ENCODE measurements around the gene MRPL14.

MRPL14 gene

DNA sequence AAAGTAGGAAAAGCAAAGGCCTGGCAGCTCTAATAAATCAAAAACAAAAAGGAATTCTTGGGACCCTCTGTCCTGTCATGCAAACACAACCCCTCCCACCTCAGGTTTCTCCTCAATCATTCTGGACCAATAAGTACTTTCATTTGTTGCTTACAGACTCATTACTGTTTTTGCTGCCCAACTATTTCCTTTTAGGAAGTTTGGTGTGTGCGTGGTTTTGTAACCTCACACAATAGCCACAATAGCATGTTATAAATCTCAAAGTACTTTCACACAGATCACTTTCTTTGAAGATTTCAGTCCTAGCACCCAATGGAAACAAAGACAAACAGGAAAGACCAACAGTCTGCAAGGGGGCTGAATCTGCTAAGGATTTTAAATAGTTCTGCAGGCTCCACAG lies 4.5 kb downstream of the MRPL14 start:
- DNase-seq, result no peak

DNA sequence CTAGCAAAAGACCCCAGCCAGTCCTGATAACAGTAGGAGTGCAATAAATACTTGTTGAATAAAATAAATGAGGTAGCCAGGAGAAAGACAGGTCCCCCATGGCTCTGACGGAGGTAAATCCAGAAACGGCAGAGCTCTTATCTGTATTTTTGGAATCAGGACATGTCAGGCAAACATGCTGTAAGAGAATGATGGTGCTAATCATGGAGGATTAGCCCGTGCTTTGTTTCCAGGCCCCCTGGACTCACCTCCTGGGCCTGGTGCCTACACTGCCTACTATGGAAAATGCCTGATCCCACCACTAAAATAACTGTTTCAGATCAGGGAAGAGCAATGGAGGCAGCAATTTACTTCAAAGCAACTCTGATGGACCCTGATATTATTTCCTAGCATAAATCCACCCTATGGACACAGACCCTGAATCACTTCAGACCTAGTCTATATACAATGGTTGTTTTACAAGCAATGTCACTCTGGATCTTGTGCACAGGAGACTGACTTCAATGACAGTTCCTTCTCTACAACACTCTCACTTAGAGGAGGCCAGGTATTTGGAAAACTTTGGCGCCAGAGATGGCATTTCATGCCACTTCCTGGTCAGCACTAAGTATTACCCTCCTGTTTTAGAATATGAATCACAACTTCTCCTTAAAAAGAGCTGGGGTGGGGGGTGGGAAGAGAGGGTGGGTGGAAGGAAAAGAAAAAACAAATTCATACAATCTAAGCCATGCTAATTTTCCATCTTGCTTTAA lies 6.4 kb downstream of the MRPL14 start:
- no peak for DNase-seq

DNA sequence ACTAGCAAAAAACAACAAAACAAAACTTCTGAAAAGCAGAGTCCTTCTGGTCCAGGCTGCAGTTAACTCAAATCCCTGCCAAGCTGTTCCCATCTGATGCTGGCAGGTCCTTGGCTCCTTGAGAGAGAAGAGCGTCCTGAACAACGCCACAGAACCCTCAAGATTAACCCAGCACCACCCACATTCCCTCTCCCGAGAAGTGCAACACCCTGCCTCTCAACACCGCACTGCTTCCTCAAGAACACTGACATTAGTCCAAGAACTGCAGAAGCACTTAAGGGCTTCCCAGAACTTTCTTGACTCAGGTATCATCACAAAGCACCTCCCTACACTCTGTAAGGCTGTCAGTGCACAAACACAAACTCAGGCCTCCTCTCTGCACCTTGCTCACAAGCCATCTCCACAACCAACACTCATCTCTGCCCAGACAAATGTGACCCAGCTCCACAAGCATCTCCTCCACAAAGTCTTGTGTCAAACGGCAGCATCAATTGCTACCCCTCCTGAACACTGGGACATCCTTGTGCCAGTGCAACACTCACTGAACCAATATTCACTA lies 7.5 kb downstream of the MRPL14 start:
- no peak for DNase-seq

DNA sequence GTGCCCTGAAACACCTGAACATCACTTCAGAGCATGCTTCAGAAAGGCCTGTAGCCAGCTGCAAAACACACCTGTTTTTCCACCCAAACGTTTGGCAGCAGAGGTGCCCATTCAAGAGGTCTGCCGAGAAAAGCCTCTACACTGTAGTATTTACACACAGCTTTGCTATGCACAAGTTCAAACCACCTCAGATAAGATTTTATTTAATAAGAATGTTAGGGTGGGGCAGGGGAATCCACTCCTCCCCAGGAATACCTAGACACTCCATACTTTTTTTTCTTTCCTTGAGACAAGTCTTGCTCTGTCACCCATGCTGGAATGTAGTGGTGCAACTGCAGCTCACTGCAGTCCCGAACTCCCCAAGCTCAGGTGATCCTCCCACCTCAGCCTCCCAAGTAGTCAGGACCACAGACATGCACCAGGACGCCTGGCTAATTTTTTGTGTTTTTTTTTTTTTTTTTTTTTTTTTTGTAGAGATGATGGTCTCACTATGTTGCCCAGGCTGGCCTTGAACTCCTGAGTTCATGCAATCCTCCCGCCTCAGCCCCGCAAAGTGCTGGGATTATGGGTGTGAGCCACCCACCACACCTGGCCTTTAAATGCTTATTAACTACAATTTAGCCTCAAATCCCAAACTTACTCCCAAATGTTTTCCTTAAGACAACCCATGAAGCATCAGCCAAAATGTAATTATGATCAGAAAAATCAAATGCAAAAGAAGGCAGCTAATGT lies 9.7 kb downstream of the MRPL14 start:
- no peak for DNase-seq

DNA sequence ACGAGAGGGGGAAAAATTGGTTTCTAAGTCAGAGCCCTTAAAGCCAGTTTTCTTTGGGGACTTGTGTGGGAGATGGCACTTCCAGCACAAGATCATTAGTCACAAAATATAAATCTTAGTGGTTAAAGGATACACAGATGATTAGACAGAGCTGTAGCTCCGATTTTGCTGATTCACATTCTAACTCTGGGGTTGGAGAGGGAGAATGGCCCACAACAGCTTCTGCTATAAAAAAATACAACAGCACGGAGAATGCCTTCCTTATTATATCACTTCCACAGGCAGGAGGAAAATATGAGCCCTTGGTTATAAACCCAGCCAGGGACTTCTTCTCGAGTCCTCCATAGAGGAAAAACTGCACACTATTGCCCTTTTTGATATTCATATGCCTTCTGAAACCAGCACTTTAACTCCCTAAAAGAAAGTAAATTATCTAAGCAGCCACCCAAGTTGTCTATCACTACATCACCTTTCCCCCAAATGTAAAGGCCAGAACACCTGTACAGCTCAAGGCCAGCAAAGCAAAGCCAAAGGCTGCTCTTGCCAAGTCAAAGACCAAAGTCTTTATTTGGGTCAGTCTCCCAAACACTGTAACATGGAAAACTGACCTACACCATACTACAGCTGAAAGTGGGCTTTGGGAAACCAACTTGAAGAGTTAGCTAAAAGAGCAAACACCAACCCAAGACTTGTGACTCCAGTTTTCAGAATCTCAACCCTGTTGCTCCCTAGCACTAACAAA lies 10.4 kb downstream of the MRPL14 start:
- DNase-seq, result no peak

DNA sequence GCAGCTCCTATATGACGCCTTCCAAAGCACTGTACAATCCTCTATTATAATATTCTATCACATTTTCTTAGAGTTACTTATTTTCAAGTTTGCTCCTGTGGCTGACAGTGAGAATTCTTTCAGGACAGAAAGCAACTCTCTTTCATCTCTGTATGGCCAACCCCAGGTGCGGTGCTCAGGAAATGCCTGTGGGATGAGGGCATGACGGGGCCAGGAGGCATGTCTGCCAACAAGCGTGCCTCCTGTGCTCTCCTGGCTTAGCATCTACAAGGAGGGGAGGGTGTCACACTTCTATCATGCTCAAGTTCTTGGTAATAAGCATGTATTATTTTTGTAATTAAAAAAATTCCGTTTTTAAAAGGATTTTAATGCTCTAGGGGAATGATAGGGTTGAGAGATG lies 11.4 kb downstream of the MRPL14 start:
- DNase-seq, result no peak

DNA sequence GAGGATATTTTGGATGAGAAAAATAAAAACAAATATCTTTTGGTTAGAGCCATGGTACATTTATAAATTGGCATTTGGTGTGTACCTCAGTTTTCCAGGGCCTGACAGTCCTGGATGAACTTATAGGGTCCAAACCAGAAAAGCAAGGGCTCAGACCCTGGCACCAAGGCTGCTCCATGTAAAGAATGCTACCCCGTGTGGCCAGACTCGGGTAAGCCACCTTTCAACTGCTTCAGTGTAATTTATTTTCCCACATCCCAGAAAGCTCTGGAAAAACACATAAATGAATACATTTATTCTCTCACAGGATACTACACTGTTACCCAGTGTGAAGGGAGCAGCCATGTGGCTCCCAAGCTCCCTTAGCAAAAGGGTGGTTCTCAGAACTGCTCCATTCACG lies 13.8 kb downstream of the MRPL14 start:
- no peak for DNase-seq

DNA sequence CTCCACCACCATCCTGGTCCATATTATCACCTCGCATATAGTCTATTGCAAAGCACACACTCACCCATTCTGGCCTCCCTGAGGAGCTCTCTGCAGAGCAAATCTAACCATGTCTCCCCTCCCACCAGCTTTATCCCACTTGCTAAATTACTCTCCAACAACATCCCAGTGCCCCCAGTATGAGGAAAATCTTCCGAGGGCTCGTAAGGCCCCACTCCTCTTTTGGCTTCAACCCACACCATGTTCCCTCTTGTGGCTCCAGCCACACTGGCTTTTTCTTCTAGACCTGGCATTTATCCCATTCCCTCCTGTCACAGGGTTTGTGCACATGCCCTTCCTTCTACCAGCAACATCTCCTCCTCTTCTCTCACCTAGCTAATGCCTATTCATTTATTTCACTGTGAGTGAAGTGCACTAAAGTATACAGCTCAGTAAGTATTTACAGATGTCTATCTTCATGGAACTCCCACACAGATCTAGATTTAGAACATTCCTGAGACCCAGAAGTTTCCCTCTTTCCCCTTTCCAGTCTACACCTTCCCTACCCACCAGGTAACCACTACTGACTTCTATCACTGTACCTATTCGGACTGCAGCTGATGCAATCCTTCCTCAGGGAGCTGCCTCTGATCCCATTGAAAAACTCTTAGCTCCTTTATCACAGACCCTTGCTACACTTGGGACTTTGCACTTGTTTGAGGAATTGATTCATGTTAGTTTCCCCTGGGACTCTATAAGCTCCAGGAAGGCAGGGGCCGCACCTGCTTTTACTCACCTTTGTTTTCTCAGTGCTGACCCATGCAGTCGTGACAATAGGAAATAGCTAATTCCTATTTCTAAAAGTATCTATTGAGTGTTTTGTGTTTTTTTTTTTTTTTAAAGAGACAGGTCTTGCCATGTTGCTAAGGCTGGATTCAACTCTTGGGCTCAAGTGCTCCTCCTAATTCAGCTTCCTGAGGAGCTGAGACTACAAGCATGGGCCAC lies 15.5 kb downstream of the MRPL14 start:
- no peak for DNase-seq

DNA sequence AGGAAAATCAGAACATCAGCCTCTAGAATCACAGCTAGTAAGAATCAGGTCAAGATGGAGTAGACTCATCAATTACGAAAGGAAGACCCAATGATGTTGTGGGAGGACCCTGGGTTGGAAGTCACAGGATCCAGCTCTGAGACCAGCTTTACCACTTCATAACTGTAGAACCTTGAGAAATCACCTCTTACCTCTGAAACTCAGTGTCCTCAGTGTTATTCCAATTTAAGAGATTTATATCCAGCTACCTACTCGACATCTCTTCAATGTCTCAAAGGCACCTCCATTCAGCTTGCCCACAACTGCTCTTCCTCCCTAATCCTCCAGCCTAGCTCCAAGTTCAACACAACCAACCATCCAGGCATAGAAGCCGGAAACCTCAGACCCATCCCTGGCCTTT lies 16.3 kb downstream of the MRPL14 start:
- no peak for DNase-seq

DNA sequence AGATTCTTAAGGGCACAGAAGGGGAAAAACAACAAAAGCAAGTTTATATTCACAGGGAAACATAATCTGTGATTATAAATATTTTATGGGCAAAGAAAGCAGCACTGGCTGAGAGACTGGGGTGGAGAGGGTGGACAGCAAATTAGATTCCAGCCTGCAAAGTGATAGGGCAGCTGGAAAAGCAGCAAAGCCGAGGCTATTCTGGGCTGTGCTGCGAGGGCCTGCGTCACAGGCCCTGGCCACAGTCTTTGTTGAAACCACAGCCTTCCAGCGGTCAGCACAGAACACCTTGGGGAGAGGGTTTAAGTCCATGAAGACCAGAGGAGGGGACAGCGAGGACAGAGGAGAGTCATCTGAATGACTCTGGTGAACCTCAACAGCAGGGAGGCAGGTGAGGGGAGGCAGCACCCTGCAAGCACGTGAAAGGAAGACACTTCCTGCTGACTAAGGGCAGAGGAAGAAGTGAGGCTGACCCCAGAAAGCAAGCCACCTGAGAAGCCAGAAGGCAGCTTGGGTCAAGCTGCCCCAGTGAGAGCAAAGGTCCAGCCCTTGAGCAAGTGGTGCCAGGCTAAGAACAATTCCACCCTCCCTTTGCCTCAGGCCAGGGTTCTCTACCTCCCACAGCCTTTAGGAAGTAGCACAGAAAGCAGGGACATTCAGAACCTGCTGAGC lies 17.1 kb downstream of the MRPL14 start:
- no peak for DNase-seq

DNA sequence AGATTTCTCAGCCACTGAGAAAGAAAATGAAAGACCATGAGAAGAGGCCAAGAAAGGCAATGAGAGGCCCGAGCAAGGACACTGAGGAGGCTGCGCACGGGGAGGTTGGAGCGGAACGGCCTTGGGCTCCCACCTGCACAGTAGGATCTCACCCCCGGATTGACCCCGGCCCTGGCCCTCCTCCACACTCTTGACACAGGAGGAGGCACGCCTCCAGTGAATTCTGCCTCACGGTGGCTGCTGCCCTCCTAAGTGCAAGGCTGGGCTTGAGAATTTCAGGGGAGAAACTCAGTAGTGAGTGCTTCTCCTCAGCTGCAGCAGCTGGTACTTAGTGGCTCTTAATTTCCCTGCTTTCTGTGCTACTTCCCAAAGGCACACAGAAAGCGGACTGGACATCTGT lies 18.0 kb downstream of the MRPL14 start:
- DNase-seq, result no peak

DNA sequence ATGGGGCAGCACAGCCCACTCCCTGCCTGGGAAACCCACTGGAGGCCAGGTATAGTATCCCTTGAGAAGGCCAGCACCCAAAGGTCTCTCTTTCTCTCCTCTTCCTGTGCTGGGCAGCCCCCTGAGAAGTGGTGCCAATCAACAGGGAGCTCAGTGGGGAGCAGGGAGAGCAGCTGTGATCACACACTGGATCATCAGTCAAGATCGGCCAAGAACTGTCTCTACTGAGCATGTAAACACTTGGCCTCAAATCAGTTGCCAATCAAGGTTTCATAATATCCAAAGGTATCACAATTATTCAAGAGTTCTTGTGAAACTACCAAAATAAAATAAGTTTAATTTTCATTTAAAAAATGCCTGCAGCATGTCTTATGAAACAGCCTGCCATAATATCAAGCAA lies 18.8 kb downstream of the MRPL14 start:
- DNase-seq, result no peak

DNA sequence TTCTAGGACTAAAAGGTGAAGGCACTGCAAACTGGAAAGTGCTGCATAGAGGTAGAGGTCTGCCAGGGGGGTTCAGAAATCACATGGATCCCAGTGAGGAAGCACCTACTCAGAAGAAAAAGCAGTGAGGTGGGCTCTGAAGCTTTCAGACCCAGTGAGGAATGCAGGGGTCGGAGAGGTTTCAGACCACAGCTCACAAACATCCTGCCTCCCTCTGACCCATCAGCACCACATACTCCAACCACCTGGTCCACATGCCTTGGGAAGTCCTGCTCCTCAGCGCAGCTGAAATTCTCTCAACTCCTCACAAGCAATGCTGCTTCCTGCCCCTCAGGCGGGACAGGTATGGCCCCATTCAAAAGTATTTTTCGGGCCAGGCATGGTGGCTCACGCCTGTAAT lies 20.2 kb downstream of the MRPL14 start:
- no peak for DNase-seq

DNA sequence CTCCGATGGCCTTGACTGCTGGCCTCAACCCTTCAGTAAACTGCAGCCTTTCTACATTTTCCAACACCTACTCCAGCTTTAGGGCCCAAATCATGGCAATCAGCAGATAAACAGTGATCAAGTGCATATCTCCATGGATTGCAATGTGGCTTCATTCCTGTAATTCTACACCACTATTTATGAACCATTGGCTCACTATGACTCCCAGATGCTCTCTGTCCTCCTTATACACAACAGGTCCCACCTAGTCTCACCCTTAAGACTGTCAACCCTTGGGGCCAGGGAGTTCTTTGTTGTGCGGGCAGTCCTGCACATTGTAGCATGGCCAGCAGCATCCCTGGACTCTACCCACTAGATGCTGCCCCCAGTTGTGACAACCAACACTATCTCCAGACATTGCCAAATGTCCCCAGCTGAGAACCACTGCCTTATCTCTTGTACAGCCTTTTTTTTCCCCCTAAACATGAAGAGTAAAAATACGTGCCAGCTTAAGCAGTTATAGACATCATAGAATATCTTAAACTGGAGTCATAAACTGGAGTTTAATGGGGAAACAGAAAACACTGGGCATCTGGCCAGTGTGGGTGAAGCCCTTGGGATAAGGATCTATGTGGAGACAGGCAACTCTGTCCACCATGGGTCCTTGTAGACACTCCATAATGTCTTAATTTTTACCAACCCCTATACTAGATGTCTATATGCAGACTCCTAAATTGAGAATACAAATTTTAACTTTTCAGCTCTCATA lies 21.1 kb downstream of the MRPL14 start:
- DNase-seq, result no peak

DNA sequence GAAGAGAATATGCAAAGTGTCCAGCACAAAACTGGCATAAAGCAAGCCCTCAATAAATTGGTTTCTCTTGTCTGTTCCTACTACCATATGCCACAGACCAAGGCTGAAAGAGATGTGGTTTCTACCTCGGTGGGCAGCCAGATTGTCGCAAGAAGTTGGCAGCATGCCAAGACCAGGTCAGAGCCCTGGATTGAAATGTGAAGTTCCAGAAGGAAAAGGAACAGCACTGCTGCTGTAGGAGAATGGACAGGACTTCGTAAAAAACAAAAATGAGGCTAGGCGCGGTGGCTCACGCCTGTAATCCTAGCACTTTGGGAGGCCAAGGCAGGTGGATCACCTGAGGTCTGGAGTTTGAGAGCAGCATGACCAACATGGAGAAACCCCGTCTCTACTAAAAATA lies 22.1 kb downstream of the MRPL14 start:
- DNase-seq, result no peak

DNA sequence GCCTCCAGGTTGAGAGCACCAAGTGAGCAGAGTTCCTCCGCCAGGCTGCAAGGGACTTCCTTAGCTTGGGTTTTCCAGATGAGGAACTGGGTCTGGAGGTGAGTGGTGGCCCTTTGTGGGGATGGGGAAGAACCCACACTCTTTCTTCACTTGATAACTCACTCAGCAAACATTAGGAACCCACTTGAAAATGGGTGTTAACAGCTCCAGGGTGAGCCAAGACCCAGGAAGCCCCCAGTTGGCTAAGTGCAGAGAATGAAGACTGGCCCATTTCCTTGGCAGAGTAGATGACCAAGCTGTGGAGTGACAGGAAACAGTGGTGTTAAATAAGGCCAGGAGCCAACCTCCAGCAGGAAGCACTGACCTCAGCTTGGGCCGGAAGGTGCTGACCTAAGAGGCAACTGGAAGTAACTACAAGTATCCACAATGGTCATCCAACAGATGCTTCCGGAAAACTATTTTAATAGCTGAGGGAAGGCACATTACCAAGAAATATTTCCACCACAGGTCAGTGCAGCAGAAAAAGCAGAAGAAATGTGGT lies 22.7 kb downstream of the MRPL14 start:
- no peak for DNase-seq

DNA sequence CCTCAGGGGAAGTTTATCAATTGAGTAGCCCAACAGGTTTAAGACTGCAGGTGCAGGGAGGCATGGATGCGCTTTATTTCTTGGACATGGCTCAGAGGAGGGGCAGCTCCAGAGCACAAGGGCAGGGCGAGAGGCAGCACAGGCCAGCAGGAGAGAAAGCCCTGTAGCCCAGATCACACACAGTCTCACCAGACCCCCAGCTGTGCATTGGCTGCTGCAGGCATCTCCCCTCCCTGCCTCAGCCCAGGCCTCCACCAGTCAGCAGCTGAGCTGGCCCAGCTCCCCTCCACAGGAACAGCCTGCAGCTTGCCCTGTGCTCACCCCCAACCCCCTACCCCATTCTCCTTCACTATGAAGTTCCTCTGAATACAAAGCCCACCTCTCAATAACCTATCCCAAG lies 24.7 kb downstream of the MRPL14 start:
- DNase-seq, result no peak

DNA sequence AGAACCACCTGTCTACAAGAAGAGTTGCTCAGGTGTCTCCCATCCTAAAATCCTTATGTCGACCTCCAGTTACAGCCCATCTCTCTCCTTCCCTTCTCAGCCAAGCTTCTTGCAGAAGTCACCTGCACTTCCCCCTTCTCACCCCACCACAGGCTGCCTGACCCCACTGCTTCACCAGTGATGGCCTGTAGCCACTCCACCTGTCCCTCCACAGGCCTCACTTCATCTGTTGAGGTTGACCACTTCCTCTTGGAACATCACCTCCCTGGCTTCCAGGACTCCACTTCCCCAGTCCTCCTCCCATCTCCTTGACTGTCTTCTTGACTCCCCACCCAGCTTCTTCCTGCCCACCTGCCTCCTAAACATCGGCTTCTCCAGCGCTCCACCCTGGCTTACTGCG lies 25.4 kb downstream of the MRPL14 start:
- DNase-seq, result no peak

DNA sequence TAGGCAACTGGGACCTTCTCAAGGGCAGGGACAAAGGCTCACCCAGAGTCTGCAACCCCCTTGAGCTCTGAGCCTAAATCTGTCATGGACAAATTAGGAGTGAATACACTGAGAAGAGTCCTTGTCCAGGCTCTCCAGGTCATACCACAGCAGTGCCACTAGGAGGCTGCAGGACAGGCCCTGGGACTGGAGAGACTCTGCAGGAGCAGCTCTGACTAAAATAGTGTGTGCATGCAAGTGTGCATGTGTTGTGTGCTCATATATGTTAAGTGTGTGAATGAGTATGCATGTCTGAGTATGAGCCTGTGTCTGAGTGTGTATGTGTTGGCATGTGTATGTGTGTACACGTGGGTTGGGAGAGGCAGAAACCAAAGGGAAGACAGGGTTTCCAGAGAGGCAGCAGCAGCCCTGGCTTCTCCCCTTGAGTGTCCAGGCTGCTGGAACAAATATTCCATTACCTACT lies 27.1 kb downstream of the MRPL14 start:
- no peak for DNase-seq

DNA sequence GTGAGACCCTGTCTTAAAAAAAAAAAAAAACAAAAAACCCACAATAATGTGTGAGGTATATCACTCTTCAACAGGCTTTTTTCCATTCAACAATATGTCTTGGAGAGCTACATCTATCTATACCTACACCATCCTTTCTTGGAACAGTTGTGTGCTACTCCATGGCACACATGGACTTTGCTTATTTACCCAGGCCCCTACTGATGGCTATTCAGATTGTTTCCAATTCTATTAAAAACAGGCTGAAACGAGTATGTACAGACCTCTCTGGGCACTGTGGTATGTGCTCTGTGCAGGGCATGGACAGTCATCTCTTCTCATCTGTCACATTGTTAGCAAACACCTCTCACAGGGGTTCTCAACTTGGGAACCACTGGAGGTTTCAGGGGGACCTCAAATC lies 28.1 kb downstream of the MRPL14 start:
- no peak for DNase-seq
